ENCODE results near the gene MT2A. TPM values are rescaled to one million over a fixed set of nuclear protein-coding genes. Genes with fewer than 3 reads are reported as not detected.
"Not testable (repeated sequence)": the region's sequence is repeated elsewhere in the genome, so short reads cannot be mapped to it uniquely, and the experiment has no call there.

Gene MT2A
- total RNA-seq, 1 donor from 2014 or later = 34.0 TPM

DNA sequence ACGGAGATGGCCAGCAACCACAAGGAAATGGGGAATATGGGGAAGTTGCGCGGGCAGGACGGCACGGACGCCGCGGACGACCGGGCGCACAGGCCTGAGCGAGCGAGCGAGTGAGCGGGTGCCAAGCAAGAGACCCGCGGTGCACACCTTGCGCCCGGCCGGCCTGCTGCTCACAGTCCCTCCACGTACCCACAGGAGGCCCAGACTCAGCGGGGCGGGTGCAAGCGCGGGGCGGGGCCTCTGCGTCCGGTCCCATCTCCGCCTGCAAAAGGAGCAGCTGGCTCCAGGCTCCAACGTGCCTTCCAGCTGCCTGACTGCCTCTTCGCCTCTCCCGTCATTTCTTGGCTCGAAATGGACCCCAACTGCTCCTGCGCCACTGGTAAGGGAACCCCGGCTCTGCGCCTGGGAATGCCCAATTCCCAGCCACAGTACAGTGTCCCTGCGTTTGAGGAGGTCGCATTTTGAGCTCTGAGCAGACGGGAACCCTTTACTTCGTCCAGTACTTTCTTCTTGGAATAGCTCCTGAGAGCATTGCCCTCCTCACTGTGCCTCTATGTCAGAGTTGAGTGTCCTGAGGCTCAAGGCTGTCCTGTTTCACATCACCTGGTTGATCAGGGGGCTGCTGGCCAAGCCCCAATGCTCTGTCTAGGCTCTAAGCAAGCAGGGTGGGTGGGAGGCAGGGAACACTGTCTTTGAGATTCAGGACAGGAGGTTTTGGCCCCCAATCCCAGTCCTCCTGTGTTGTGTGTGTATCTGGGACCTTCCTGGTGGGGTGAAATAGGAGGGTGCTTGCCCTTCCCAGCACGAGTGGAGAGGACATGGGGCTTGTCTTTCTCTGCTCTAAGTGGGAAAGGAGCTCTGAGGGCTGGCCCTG, 9.1 kb downstream of the MT2A start:
- no peaks in the 10 kb centered on the region for H3K27me3 ChIP-seq (ENCODE audit: control insufficient read depth, insufficient read depth, low read length)
- no peaks in the 10 kb centered on the region for H3K36me3 ChIP-seq (ENCODE audit: control insufficient read depth, insufficient read depth, low read length)
- TF ChIP-seq, protein P1, sequence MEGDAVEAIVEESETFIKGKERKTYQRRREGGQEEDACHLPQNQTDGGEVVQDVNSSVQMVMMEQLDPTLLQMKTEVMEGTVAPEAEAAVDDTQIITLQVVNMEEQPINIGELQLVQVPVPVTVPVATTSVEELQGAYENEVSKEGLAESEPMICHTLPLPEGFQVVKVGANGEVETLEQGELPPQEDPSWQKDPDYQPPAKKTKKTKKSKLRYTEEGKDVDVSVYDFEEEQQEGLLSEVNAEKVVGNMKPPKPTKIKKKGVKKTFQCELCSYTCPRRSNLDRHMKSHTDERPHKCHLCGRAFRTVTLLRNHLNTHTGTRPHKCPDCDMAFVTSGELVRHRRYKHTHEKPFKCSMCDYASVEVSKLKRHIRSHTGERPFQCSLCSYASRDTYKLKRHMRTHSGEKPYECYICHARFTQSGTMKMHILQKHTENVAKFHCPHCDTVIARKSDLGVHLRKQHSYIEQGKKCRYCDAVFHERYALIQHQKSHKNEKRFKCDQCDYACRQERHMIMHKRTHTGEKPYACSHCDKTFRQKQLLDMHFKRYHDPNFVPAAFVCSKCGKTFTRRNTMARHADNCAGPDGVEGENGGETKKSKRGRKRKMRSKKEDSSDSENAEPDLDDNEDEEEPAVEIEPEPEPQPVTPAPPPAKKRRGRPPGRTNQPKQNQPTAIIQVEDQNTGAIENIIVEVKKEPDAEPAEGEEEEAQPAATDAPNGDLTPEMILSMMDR (IDR thresholded peaks at IDR 0.05; ENCODE audit: insufficient read depth, low read length, severe bottlenecking) = no peak
- peak; percentile 56 for DNase-seq (ENCODE audit: low read depth)
- H3K4me3 ChIP-seq (ENCODE audit: low read depth, low read length) = peak overlapping the region; percentile 32
- no peak for FAIRE-seq

DNA sequence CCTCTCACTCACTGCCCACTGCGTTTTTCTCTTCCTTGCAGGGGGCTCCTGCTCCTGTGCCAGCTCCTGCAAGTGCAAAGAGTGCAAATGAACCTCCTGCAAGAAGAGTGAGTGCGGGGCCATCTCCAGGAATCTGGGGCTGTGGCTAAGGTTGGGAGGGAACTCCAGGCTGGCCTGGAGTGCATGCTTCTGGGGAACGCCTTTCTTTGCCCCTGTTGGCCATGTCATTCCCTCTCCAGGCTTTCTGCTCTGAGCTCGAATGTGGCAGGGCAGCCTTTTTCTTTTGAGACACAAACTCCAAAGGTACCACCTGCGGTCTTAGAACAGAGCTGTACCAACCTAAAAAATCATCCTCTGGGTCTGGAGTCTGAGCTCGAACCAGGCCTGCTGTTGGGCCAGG, 9.8 kb downstream of the MT2A start:
- no peak for FAIRE-seq
- TF ChIP-seq, protein P1 (IDR thresholded peaks at IDR 0.05; ENCODE audit: insufficient read depth, low read length, severe bottlenecking) = no peak
- H3K36me3 ChIP-seq (ENCODE audit: control insufficient read depth, insufficient read depth, low read length) = no peaks in the 10 kb centered on the region
- H3K4me3 ChIP-seq (ENCODE audit: low read depth, low read length) = no peak overlapping the region
- no peak for DNase-seq (ENCODE audit: low read depth)
- H3K27me3 ChIP-seq (ENCODE audit: control insufficient read depth, insufficient read depth, low read length) = no peaks in the 10 kb centered on the region

DNA sequence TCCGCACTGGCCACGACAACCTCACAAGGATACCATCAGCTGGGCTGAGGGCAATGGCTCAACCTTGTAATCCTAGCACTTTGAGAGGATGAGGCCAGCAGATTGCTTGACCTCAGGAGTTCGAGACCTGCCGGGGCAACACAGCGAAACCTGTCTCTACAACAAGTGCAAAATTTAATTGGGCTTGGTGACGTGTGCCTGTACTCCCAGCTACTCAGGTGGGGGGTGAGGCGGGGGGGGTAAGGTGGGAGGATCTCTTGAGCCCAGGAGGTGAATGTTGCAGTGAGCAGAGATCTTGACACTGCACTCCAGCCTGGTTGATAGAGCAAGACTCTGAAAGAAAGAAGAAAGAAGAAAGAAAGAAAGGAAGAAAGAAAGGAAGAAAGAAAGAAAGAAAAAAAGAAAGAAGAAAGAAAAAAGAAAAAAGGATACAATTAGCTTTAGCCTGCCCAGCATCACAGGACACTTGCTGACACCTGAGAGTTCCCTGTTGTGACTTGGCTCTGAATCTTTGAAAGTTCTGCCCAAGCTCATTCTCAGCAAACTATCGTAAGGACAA, 12.0 kb downstream of the MT2A start:
- FAIRE-seq = no peak
- Histone ChIP-seq H3K36me3 (ENCODE audit: control insufficient read depth, insufficient read depth, low read length) (no peaks in the 10 kb centered on the region), H3K27me3 (ENCODE audit: control insufficient read depth, insufficient read depth, low read length) (no peaks in the 10 kb centered on the region), H3K4me3 (ENCODE audit: low read depth, low read length) (no peak overlapping the region)
- no peak for DNase-seq (ENCODE audit: low read depth)
- TF ChIP-seq, protein P1 (IDR thresholded peaks at IDR 0.05; ENCODE audit: insufficient read depth, low read length, severe bottlenecking) = no peak

DNA sequence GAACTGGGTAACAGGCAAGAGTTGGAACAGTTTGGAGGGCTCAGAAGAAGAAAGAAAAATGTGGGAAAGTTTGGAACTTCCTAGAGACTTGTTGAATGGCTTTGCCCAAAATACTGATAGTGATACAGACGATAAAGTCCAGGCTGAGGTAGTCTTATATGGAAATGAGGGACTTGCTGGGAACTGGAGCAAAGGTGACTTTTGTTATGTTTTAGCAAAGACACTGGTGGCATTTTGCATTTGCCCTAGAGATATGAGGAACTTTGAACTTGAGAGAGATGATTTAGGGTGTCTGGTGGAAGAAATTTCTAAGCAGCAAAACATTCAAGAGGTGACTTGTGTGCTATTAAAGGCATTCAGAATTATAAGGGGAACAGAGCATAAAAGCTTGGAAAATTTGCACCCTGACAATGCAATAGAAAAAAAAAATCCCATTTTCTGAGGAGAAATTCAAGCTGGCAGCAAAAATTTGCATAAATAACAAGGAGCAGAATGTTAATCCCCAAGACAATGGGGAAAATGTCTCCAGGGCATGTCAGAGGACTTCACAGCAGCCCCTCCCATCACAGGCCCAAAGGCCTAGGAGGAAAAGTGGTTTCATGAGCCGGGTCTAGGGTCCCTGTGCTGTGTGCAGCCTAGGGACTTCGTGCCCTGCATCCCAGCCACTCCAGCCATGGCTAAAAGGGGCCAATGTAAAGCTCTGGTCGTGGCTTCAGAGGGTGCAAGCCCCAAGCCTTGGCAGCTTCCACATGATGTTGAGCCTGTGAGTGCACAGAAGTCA, 13.5 kb downstream of the MT2A start:
- H3K36me3 ChIP-seq (ENCODE audit: control insufficient read depth, insufficient read depth, low read length); DNase-seq (ENCODE audit: low read depth); H3K4me3 ChIP-seq (ENCODE audit: low read depth, low read length); H3K27me3 ChIP-seq (ENCODE audit: control insufficient read depth, insufficient read depth, low read length); FAIRE-seq: not testable (repeated sequence)

DNA sequence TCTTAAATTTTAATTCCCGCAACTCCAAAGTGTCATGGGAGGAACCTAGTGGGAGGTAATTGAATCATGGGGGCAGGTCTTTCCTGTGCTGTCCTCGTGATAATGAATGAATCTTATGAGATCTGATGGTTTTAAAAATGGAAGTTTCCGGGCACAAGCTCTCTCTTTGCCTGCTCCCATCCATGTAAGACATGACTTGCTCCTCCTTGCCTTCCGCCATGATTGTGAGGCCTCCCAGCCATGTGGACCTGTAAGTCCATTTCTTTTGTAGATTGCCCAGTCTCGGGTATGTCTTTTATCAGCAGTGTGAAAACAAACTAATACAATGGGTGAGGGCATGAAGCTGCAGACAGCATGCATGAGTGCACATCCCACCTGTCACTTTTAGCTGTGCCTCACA, 14.8 kb downstream of the MT2A start:
- not testable (repeated sequence) for H3K36me3 ChIP-seq (ENCODE audit: control insufficient read depth, insufficient read depth, low read length); FAIRE-seq; H3K27me3 ChIP-seq (ENCODE audit: control insufficient read depth, insufficient read depth, low read length); H3K4me3 ChIP-seq (ENCODE audit: low read depth, low read length); DNase-seq (ENCODE audit: low read depth)

DNA sequence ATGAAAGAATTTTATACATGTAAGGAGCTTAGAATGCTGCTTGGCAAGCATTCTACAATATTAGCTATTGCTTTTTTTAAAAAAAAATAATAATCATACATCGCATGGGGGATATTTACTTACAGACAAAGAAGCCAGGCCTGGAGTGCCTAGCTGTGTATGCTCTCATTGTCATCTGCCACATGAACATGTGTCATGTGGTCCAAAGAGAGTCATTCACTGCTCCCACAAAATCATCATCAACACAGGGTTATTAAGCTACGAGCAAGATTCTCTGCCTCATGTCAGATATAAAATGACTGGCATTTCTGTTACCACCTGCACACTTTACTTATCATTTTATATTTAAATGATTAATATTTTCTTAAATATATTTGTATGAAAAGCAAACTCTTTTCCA, 15.3 kb downstream of the MT2A start:
- TF ChIP-seq, protein P1 (IDR thresholded peaks at IDR 0.05; ENCODE audit: insufficient read depth, low read length, severe bottlenecking) = no peak
- FAIRE-seq (no peak), DNase-seq (ENCODE audit: low read depth) (no peak)
- H3K27me3 ChIP-seq (ENCODE audit: control insufficient read depth, insufficient read depth, low read length) = no peaks in the 10 kb centered on the region
- H3K36me3 ChIP-seq (ENCODE audit: control insufficient read depth, insufficient read depth, low read length) = no peaks in the 10 kb centered on the region
- no peak overlapping the region for H3K4me3 ChIP-seq (ENCODE audit: low read depth, low read length)

Measured in bronchial epithelial cell (primary cell).